ENCODE results near the gene JAG2.

The JAG2 gene

DNA sequence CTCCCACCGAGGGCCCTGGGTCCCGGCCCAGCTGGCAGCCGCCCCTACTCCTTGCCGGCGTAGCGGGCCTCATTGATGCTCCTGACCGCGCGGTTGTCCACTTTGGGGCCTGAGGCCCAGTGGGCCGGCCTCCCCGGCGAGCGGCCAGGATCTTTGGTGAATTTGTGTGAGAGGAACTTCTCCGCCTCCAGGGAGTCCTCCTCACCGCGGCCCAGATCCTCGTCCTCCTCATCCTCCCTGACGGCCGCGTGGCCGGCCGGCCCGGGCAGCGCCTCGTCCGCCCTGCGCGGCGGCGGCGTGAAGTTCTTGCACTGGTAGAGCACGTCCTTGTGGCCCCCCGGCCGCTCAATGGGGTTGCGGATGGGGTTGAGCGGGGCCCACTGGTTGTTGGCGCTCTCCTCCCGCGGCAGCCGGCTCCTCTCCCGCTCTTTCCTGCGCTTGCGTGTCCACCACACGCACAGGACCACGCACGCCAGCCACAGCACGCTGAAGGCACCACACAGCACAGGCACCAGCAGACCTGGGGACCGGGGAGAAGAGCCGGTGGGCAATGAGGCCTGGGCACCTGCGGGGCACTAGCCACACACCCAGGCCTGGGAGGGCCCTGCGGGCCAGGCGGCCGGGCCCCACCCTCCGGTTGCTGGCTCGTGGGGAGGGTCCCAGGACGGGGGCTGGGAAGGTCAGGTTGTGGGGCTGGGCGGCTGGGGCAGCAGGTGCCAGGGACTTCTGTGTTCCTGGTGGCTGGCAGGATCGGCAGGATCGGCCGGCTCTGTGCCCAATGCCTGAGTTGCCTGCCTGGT, 25.7 kb downstream of the JAG2 start:
- in situ Hi-C loops (cut with MboI; ENCODE audit: low sequenced_read_pairs) = no loop called here

DNA sequence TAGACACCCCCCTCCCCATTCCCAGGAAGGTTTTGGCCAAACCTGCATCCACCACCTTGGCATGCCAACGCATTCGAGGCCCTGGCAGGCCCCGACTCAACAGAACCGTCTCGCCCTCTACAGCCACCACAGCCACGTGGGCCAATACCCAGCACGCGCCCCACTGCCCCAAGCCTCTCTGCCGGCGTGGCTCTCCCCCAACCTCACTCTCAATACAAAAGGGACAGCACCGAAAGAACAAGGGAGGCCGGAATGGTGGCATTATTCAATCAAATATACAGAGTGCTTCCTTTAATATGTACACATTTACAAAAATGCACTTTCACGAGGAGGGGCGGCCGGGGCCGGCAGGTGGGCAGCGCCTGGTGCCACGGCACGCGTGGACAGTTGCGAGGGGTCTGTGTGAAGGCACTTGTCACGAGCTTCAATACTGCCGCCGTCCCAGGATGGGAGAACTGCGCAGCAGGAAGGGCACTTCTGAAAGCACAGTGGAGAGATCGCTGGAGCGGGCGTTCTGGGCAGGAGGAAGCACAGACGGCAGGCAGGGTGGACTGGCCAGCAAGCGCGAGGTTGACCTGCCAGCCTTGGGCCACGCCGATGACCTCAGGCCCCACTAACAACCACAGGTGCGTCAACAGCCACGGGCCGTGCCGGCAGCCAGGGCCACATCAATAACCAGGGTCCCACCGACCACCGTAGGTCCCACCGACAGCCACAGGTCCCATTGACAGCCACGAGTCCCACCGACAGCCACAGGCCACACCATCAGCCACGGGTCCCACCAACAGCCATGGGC, 26.9 kb downstream of the JAG2 start:
- in situ Hi-C loops (cut with MboI; ENCODE audit: low sequenced_read_pairs) = no loop called here

DNA sequence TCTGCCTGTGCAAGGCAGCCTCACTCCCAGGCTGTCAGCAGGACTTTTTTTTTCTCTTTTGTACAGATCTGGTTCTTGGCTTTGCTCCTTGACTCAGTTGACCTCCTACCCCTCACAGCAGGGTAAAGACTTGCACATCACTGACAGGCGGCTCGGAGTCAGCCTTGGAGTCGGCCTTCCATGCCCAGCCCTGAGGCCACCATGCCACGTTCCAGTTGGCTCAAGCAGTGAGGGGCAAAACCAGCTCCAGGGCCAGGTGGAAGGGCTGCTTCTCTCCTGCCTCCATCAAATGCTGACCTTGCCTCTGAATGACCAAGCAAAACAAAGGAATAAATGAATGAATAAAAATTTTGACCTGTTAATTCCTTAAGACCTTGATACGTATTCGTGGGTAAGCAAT, 27.6 kb downstream of the JAG2 start:
- in situ Hi-C loops (cut with MboI; ENCODE audit: low sequenced_read_pairs) = no loop called here

DNA sequence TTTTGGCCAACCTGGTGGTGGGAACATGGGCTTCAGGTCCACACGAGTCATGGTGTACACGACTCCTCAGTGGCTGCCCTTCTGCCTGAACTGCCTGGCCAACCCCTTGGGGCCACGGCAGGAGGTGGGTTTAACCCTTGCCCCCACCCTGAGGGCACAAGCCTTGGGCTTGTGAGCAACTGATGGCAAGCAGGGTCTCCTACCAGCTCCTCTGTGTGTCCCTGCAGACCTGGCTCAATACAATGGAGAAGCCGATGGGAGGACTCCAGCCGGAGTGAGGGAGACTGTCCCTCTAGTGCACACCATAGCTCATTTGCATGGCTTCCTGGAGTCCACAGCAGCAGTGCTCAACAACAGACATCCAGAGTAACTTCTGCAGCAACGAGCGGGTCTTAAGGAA, 28.0 kb downstream of the JAG2 start:
- in situ Hi-C loops (cut with MboI; ENCODE audit: low sequenced_read_pairs) = no loop called here

DNA sequence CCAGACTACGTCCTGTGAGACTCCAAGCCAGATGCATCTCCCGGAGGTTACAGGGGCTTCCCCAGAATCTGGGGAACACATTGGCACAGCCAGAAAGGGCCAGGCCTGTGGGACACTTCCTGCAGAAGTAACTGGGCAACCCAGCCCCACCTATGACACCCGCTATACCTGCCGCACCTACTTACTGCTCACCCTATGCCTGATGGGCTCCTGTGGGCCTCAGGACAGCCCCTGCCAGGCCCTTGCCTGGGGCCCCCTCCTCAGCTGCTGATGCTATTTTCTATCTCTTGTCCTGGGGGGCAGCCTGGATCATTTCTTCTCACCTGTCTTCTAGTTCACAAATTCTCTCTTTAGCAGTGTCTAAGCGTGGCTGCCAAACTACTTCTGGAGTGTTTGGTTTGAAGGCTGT, 28.7 kb downstream of the JAG2 start:
- in situ Hi-C loops (cut with MboI; ENCODE audit: low sequenced_read_pairs) = no loop called here

DNA sequence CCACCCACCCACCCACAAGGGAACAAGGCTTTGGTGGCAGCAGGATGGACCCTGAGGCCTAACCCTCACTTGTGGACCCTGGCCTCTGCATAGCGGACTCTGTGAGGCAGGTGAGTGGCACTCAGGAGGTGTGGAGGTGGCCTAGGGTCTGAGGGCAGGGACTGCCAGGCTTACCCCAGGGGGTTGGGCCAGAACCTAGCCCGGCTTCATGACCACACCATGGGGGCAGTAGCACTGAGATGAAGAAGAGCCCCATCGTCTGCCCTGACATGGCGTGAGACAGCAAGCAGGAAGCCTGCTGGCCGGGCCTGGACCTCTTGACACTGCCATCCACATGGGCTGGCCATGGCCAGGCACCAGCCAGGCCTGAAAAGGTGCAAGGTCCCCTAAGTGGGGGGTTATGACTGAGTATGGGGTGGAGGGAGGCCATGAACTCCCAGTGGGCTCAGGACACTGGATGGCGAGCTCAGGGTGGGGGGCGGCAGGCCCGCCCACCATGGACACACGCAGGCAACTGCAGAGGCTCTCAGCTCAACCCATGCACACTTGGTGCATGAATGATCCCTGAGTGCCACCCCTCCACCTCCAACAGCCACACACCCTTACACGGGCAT, 29.3 kb downstream of the JAG2 start:
- in situ Hi-C loops (cut with MboI; ENCODE audit: low sequenced_read_pairs) = no loop called here

DNA sequence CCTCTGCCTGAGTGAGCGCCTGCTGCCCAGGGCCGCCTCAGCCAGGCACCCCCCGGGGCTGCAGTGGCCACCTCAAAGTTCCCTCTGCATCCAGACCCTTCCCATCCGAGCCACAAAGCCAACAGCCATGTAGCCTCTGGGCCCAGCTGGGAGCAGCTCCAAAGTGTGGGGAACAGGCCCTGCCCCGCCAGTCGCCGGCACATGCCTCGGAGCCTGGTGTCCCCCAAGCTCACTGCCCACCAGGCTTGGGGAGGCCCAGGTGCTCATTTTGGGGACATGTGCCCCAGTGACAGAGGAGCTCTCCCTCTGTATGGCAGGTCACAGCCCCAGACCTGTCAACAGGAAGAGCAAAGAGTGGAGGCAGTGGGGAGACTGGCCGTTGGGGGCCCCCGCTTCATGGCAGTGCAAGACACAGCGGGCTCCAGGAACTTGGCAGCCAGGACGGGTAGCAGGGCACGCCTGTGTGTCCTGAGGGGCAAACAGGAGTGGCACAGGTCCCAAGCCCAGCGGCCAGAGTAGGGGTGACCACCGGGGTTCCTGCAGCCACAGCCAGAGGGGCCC, 29.9 kb downstream of the JAG2 start:
- in situ Hi-C loops (cut with MboI; ENCODE audit: low sequenced_read_pairs) = no loop called here

DNA sequence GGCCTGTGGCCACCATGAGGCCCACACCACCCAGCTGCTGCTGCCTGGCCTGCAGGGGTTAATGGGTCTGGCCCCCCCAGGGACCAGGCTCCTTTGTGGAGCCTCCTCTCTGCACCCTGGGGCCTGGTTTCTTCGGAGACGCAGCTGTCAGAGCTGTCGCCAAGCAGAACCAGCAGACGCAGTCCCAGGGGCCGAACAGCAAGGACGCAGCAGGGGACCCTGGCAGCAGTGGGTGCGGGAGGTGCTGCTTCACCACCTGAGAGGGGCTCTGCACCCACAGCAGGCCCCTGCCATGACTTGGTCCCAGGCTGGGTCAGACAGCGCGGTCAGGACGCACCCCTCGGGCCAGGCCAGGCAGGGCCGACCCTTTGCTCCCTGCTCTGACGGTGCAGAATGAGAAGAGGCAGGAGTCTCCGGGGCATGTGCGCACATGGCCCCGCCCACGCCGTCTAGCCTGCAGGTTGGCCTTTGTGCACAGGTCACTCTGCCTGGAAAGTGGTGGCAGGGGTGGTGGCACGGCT, 30.5 kb downstream of the JAG2 start:
- in situ Hi-C loops (cut with MboI; ENCODE audit: low sequenced_read_pairs) = no loop called here

DNA sequence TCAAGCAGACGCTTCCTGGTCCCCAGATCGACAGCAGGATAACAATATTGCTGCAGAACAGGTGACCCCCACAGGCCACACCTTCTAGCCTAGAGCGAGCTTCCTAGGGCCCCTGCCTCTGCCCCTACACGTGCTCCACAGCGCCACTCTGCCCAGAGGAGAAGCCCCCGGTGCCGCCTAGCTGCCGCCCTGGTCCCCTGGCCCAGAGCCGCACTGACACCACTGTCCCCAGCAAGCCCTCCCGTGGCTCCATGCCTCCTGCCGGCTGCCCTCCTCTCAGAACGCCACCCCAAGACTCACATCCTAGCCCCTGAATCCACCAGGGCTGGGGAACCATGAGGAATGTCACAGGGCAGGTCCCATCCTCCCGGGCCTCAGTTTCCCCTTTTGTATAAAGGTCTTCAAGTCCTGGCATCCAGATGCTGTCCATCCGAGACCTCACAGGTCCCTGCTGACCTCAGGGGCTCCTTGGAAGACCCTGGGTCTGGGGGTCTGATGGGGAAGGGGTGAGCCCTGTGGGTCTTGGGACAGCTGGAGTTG, 31.0 kb downstream of the JAG2 start:
- in situ Hi-C loops (cut with MboI; ENCODE audit: low sequenced_read_pairs) = no loop called here

DNA sequence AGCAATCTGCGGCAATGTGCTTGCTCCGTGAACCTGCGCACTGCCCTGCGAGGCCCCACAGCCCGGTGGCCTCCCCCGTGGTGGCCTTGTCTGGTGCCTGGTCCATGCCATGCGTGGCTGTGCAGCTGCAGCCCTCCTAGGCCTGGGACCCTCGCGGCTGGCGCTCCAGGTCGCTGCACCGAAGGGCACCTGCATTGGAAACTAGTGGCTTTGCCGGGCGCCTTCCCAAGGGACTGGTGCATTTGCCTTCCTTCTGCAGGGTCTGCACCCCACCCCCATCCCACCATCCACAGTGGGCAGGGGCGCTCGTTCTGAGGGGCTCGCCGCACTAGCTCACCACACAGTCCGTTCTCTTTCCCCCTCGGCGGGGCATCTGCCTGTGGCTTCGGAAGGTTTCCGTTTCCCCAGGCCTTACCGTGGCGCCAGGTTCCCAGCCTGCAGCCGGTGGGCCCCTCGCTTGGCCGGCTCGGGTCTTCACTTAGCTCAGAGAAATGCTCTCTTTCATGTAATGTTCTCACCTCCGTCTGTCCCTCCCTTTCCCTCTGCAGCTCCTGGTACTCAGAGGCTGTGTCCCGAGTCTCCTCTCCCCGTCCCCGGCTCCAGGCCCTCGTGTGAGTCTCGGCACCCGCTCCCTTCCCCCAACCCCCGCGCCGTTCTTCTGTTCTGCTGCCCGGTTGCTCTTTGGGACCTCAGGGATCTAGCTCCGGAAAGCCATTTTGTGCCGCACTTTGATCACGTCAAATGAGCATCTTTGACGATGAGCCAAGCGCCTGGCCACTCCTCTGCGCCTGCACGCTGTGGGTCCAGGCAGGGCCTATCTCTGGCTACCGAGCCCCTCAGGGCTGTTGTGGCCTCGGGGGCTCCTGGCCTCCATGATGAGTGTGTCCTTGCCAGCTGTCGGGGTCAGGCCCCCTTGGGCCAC, 31.9 kb downstream of the JAG2 start:
- in situ Hi-C loops (cut with MboI; ENCODE audit: low sequenced_read_pairs) = no loop called here

DNA sequence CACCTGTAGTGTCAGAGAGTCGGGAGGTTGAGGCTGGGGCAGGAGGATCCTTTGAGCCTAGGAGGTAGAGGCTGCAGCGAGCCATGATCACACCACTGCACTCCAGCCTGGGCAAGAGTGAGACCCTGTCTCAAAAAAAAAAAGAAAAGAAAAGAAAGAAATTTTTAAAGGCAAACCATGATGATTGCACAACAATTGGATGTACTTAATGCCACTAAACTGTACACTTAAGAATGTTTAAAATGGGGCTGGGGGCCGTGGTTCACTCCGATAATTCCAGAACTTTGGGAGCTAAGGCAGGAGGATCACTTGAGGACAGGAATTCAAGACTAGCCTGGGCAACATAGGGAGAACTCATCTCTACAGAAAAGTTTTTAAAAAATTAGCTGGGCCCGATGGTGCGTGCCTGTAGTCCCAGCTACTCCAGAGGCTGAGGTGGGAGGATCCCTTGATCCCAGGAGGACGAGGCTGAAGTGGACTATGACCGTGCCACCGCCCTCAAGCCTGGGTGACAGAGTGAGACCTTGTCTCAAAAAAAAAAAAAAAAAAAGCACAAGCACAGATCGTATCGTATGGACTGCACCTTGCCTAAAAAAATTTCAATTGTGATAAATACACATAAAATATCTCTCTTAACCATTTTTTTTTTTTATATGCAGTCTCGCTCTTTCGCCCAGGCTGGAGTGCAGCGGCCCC, 32.7 kb downstream of the JAG2 start:
- in situ Hi-C loops (cut with MboI; ENCODE audit: low sequenced_read_pairs) = no loop called here

DNA sequence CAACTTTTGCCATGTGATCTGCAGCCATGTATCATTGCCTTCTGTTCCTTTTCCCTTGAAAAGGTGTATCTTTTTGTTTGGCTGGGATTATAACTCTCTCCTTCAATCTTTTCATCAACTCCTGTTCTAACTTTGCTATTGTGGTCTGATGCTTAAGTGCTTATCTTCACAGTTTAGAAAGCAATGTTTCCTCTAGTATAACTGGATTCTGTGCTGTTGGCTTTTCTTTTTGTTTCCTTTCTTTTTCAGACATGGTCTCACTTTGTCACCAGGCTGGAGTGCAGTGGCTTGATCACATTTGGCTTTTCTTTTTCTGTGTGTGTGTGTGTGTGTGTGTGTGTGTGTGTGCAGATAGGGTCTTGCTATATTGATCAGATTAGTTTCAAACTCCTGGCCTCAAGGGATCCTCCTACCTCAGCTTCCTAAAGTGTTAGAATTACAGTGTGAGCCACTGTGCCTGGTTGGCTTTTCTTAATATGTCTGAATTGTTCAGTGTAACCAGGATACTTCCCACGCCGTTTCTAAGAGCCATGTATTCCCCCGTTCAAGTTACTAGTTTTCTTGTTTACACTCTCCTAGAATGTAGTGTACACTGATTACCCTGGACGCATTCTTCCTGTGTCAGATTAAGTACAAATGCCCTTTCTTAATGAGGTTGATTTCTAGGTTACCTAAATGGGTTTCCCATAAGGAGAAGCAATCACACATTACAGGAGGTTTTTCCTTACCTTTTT, 35.5 kb downstream of the JAG2 start:
- in situ Hi-C loops (cut with MboI; ENCODE audit: low sequenced_read_pairs) = no loop called here

DNA sequence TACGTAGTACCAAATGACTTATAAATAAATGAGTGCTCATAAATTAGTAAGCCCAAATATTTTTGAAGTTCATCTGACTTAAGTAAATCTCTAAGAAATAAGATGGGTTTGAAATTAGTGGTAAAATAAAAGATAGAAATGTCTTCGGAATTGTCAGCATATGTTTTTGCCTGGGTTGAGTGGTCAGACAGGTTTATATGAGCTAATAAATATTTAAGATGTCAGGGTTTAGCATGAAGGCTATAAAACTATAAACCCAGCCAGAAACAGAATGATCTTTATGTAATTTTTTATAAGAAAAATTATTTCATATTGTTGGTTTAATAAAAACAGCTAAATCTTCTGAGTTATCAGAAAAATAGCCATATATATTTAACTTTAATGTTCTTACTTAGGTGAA, 37.3 kb downstream of the JAG2 start:
- in situ Hi-C loops (cut with MboI; ENCODE audit: low sequenced_read_pairs) = no loop called here

DNA sequence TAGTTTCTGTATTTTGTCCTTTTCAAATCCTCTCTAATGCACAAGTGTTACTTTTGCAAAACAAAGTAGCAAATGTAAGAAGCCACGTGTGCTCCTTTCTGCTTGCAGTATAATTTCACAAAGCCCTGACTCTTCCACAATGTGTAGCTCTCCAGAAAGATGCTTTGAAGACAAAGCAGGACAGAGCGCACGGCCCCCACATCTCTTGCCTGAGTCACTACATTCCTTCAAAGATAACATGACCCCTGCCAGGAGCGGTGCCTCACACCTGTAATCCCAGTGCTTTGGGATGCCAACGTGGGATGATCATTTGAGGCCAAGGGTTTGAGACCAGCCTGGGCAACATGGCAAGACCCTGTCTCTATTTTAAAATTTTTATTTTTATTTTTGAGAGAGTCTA, 40.5 kb downstream of the JAG2 start:
- in situ Hi-C loops (cut with MboI; ENCODE audit: low sequenced_read_pairs) = no loop called here

DNA sequence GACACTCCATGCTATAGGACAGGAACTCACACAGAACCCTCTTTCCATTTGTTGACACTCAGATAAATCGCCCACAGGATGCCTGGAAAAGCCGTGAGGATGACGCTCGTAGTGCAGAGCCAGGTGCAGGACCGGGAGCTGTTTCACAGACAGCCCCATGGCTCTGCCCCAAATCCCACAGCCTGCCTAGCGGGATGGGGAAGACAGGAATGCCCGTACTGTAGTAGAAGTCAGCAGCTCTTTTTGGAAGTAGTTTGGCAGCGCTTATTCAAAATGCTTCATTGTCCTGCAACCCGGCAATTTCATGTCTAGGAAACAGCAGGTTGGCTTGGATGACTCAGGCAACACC, 41.6 kb downstream of the JAG2 start:
- in situ Hi-C loops (cut with MboI; ENCODE audit: low sequenced_read_pairs) = no loop called here

DNA sequence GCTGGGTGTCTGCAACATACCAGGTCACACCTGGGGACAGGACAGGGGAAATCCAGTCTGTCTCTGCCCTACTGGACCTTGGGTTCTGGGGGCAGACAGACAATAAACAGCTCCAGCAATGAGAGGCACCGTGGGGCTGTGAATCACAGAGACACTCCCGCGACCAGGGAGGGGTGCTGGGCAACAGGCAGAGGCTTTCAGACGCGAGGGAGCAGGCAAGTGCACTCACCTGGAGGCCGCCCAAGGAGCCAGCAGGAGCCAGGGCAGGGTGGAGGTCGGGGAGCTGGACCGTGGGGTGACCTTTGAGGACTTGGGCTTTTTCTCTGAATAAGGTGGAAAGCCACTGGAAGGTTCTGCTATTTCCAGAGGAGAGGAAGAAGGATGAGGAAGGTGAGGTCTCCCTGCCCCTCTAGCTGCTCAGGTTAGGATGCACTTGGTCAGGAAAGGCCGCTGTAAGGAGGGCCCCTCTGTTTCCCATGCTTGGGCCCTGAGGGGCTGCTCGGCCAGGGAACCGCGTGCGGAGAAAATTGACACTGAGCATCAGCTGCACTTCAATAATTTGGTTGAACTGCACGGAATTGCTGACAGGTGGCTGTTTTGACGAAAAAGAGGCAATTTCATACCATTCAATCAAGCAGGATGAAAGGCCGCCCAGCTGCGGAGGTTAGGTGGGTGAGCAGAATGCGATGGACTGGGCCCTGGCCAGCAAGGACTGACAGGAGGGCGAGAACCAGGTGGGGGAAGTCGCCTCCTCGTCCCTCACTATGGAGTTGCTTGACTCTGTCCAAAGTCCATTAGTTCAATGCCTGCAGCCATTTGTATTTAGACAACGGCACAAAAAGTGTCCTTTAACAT, 42.2 kb downstream of the JAG2 start:
- in situ Hi-C loops (cut with MboI; ENCODE audit: low sequenced_read_pairs) = no loop called here

DNA sequence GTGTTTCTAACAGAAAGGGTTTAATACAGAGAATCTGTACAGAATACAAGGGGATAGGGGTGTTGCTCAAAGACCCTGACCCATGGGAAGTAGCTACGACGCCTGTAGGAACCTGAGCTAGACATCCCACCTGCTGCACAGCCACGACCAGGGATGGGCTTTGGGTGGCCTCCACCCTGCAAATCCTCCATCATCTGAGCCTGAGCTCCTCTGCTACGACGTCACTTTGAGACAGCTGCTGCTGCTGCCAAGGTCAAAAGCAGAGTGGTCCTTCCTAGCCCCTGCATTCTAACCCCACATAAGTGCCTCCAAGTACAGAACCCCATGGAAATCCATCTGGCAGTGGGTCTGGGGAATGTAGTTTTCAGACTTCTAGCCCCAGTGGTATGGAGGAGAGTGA, 43.8 kb downstream of the JAG2 start:
- in situ Hi-C loops (cut with MboI; ENCODE audit: low sequenced_read_pairs) = no loop called here
